AG04449 (cell line): ENCODE measurements around the gene CCNI2.

Experiments
- CTCF ChIA-PET: fragments of 350-600 bp; formaldehyde crosslinking; extraction: SDS; loops from one replicate; lab custom pipeline; 2021; ENCODE audit warnings: antibody characterized with exemption; lab: Yijun Ruan, JAX
- POLR2A ChIA-PET: fragments of 400-600, 350-600 bp; formaldehyde crosslinking; extraction: SDS; loops from one replicate; lab custom pipeline; 2020; ENCODE audit warnings: antibody characterized with exemption, inconsistent platforms; lab: Yijun Ruan, JAX
- DNase-seq: peaks from one replicate; pipeline ENCODE4 v3.0.0-alpha.2; 2010; ENCODE audit warnings: low read depth, low spot score
- H3K4me3 ChIP-seq: 2 replicates; pipeline ENCODE4 v1.5.1; 2011; ENCODE audit warnings: low read depth, mild to moderate bottlenecking, control low read depth, low read length
- CTCF ChIP-seq: IDR thresholded peaks from one replicate; pipeline ENCODE4 v1.5.1; 2011; ENCODE audit warnings: mild to moderate bottlenecking, moderate library complexity, low read length, control low read depth, inconsistent platforms; ENCODE audit not compliant: insufficient read depth; ENCODE audit errors: missing control alignments

The CCNI2 gene

GRCh38 chr5:132737982-132738681 is 9.1 kb upstream of the CCNI2 start:
- POLR2A ChIA-PET = no interaction called here
- DNase-seq = no peak
- no peak for TF ChIP-seq CTCF
- H3K4me3 ChIP-seq = peak overlapping the region; percentile 91; the same call in 1 of the 2 replicates
- CTCF ChIA-PET = interaction anchor here (0.6 to 3.1 kb wide), 12 partner anchors 9 to 352 kb away, joined by 3 to 19 read pairs (median 4); partner anchors contain the start of genes CCNI2, GDF9, IRF1 and UQCRQ

GRCh38 chr5:132739232-132739631 is 8.0 kb upstream of the CCNI2 start:
- ChIA-PET POLR2A (no interaction called here), CTCF (interaction anchor here (1.0 to 9.4 kb wide), 6 partner anchors 10 to 353 kb away, joined by 3 to 56 read pairs (median 10); no protein-coding TSS in a partner anchor)
- H3K4me3 ChIP-seq = no peak overlapping the region
- no peak for DNase-seq
- TF ChIP-seq CTCF = no peak

GRCh38 chr5:132742158-132742557 is 5.1 kb upstream of the CCNI2 start:
- no peak overlapping the region for H3K4me3 ChIP-seq
- DNase-seq = no peak
- ChIA-PET CTCF (interaction anchor here (1.4 to 18.0 kb wide), 3 partner anchors 14 to 86 kb away, joined by 3 to 317 read pairs (median 56); partner anchors contain the start of gene SOWAHA), POLR2A (no interaction called here)
- TF ChIP-seq CTCF = no peak

GRCh38 chr5:132742626-132743025 is 4.6 kb upstream of the CCNI2 start:
- TF ChIP-seq CTCF = no peak
- no peak for DNase-seq
- ChIA-PET POLR2A (no interaction called here), CTCF (interaction anchor here (1.4 to 18.0 kb wide), 3 partner anchors 13 to 86 kb away, joined by 3 to 317 read pairs (median 56); partner anchors contain the start of gene SOWAHA)
- no peak overlapping the region for H3K4me3 ChIP-seq

GRCh38 chr5:132744659-132745058 is 2.6 kb upstream of the CCNI2 start:
- CTCF ChIA-PET = interaction anchor here (9.4 to 18.0 kb wide), 2 partner anchors 11 to 75 kb away, joined by 56 to 317 read pairs; partner anchors contain the start of gene SOWAHA
- TF ChIP-seq CTCF = no peak
- no peak overlapping the region for H3K4me3 ChIP-seq
- POLR2A ChIA-PET = no interaction called here
- no peak for DNase-seq

- TF ChIP-seq CTCF = no peak
- CTCF ChIA-PET = interaction anchor here (1.0 to 18.0 kb wide), 4 partner anchors 9 to 73 kb away, joined by 3 to 317 read pairs (median 34); partner anchors contain the start of genes KIF3A and SOWAHA
- POLR2A ChIA-PET = interaction anchor here (1.2 kb wide), 1 partner anchor 29 kb away, joined by 3 read pairs; no protein-coding TSS in a partner anchor
Observed at GRCh38 chr5:132746592-132746953, 653 bp upstream of the CCNI2 start.

More at GRCh38 chr5:132746592-132746953, 653 bp upstream of the CCNI2 start:
- DNase-seq = no peak
- no peak overlapping the region for H3K4me3 ChIP-seq
